Testis (tissue), 3 donors: ENCODE data around the gene MTARC1. TPM values are rescaled to one million over a fixed set of nuclear protein-coding genes. Genes with fewer than 3 reads are reported as not detected.

Experiments used
- DNase-seq: peaks from one replicate; pipeline ENCODE4 v3.0.0-alpha.2; 2019
- H3K27ac ChIP-seq, 2 donors: fragments of 200-600 bp; sonication (generic); one replicate each; pipeline ENCODE4 v1.5.1; 2019
- H3K27me3 ChIP-seq: fragments of 200-600 bp; sonication (generic); one replicate; pipeline ENCODE4 v1.5.1; 2019
- H3K36me3 ChIP-seq: fragments of 200-600 bp; sonication (generic); one replicate; pipeline ENCODE4 v1.5.1; 2017; ENCODE audit warnings: low read depth; ENCODE audit errors: missing control alignments
- H3K4me1 ChIP-seq: fragments of 200-600 bp; sonication (generic); one replicate; pipeline ENCODE4 v1.5.1; 2019
- H3K4me3 ChIP-seq, 2 donors: fragments of 200-600 bp; sonication (generic); one replicate each; pipeline ENCODE4 v1.5.1; 2017 to 2019
- H3K9me3 ChIP-seq: fragments of 200-600 bp; sonication (generic); one replicate; pipeline ENCODE4 v1.5.1; 2017
- POLR2A ChIP-seq: fragments of 450-650 bp; IDR thresholded peaks from one replicate; pipeline ENCODE4 v1.6.1; 2017; ENCODE audit warnings: antibody characterized with exemption, mild to moderate bottlenecking, moderate library complexity
- WGBS, 2 donors: methylation state at CpG; one replicate each; pipeline ENCODE4 v1.1.5; 2018; 5-methylcytosine and 5-hydroxymethylcytosine counted together
- intact Hi-C: fragments of 100-400 bp; cut with DNase I; formaldehyde crosslinking; loops from one replicate; pipeline ENCODE4 v1.15.1; 2023; ENCODE audit warnings: low total_unique reads
- polyA plus RNA-seq: library from polyadenylated mRNA; stranded (reverse); fragments of 350-450 nt; fragmentation: Illumina TruSeq; extraction: RNeasy Lipid Tissue Mini Kit (QIAGEN cat#74804); gene quantifications from one replicate; pipeline ENCODE4 v1.2.3, GENCODE V29; 2014; ENCODE audit warnings: low read depth, low replicate concordance; ENCODE audit not compliant: insufficient read depth
- total RNA-seq, 2 donors: library from RNA; depleted of rRNA; stranded (reverse); fragments of >200 nt; gene quantifications; one replicate each; pipeline ENCODE4 v1.2.3, GENCODE V29; 2016
- TF ChIP-seq, protein P1 (sequence below), 3 experiments: fragments of 450-650 bp in 2 of 3; fragments of 200-600 bp in 1 of 3; sonication (generic) in 1 of 3; IDR thresholded peaks; one replicate each; pipeline ENCODE4 v1.5.1; 2016 to 2019; ENCODE audit warnings: antibody characterized with exemption in 3 of 3, mild to moderate bottlenecking in 2 of 3, moderate library complexity in 1 of 3

MTARC1 gene
- total and polyA plus RNA-seq, 3 donors from 2014 or later: 0.93 to 2.3 (median 1.1) TPM

DNA sequence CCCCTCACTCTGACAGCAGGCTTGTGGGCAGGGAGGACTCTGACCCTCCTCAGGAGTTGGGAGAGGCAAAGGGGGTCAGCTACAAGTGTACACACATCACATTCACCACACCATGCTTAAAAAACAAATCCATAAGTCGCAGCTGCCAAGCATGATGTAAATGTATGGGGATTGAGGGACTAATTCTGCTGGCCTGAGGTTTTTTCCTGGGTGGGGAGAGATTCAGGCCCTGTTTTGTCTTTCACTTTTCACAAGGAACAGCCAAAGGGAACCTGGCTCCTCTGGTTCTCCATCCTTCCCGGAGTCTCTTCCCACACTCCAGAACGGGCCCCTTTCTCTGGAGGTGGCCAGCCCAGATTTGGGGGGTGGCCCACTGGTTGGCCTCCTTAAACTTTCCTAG is 39.9 kb upstream of the MTARC1 start:
- H3K4me3 ChIP-seq: no peak overlapping the region
- H3K27ac ChIP-seq: peak overlapping the region in 1 of 2 donors; percentile 86
- H3K9me3 ChIP-seq: no peaks in the 10 kb centered on the region
- intact Hi-C loops: no loop called here
- 64 to 86% methylated on average over 3 of the region's 3 CpGs for WGBS, 2 donors
- no peaks in the 10 kb centered on the region for H3K36me3 ChIP-seq
- DNase-seq: no peak
- TF ChIP-seq, protein P1, sequence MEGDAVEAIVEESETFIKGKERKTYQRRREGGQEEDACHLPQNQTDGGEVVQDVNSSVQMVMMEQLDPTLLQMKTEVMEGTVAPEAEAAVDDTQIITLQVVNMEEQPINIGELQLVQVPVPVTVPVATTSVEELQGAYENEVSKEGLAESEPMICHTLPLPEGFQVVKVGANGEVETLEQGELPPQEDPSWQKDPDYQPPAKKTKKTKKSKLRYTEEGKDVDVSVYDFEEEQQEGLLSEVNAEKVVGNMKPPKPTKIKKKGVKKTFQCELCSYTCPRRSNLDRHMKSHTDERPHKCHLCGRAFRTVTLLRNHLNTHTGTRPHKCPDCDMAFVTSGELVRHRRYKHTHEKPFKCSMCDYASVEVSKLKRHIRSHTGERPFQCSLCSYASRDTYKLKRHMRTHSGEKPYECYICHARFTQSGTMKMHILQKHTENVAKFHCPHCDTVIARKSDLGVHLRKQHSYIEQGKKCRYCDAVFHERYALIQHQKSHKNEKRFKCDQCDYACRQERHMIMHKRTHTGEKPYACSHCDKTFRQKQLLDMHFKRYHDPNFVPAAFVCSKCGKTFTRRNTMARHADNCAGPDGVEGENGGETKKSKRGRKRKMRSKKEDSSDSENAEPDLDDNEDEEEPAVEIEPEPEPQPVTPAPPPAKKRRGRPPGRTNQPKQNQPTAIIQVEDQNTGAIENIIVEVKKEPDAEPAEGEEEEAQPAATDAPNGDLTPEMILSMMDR (IDR thresholded peaks at IDR 0.05): no peak
- TF ChIP-seq POLR2A: no peak
- H3K4me1 ChIP-seq: peaks cover 23% of the 10 kb centered on the region
- no peaks in the 10 kb centered on the region for H3K27me3 ChIP-seq

DNA sequence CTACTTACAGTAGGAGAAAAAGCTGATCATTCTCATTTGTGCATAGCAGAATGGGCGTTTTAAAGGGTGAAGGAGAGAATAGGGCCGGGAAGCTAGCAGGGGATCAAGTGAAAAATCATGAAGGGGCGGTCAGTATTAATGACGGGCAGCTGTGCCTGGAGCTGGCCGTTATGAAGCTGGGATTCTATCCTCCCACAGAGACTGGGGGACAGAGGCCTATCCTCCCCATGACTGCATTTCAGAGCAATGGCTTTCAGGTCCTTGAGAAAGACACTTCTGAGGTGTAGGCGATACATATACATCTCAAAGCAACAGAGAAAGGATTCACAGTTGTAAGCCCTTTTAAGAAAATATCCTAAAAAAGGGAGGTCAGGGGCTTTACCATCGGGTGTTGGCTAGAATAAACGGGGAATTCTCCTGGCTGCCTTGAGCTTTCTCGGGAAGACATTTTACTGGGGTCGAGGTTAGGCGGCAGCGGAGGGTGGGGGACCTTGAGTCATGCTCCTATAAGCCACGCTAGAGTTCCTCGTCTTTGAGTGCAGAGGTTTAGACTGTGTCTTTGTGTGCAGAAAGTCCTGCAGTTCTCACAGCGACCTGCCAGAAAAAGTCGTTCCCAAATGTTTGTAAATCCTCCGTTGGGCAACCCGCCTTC is 39.1 kb upstream of the MTARC1 start:
- intact Hi-C loops: no loop called here
- H3K4me1 ChIP-seq: peaks cover 30% of the 10 kb centered on the region
- TF ChIP-seq, protein P1 (IDR thresholded peaks at IDR 0.05): peak in 1 of 3 experiments; percentile 19
- no peak for TF ChIP-seq POLR2A

DNA sequence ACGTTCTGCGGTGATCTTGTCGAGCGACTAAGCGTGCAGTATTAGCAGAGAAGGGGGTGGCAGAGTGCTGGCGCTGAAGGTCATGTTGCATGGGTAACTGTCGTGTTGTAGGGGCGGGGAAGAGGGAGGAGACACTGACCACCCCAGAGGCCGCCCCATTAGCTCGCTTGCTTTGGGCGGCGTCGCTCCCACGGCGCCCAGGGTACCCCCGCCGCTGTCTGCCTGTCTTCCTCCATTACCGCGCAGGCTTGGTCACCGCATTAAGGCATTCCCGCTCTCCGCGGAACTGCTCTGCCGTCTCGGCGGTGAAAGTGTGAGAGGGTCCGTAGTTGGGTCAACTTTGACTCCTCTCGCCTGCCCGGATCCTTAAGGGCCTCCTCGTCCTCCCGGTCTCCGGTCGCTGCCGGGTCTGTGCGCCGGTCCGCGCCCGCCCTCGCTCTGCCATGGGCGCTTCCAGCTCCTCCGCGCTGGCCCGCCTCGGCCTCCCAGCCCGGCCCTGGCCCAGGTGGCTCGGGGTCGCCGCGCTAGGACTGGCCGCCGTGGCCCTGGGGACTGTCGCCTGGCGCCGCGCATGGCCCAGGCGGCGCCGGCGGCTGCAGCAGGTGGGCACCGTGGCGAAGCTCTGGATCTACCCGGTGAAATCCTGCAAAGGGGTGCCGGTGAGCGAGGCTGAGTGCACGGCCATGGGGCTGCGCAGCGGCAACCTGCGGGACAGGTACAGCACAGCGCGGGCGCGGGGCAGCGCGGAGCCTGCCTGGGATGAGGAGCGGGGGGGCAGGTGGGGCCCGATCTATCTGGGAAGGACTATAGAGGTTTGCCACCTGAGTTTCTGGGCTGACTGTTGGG is 38.4 kb upstream of the MTARC1 start, which contains the start of gene MTARC2:
Gene MTARC2, plus strand, starts transcription at position 234 of the 846 bp plus-strand sequence. Its CDS starts 210 bp downstream, at position 444.
- peak within 1 kb of the TSS; percentile 86 to 94 for H3K27ac ChIP-seq
- no peak for TF ChIP-seq POLR2A
- TF ChIP-seq, protein P1 (IDR thresholded peaks at IDR 0.05): no peak
- no peaks in the 10 kb centered on the region for H3K27me3 ChIP-seq
- no peaks in the 10 kb centered on the region for H3K9me3 ChIP-seq
- H3K4me3 ChIP-seq: peak within 1 kb of the TSS; percentile 72 to 93
- peaks cover 35% of the 10 kb centered on the region for H3K4me1 ChIP-seq
- 0 to 2% methylated on average over 13 to 74 of the region's 77 CpGs for WGBS, 2 donors
- no peaks in the 10 kb centered on the region for H3K36me3 ChIP-seq
- DNase-seq: peak; percentile 94
- intact Hi-C loops: no loop called here

More for the DNA sequence above, 39.1 kb upstream of the MTARC1 start:
- peak overlapping the region; percentile 72 to 93 for H3K4me3 ChIP-seq
- H3K9me3 ChIP-seq: no peaks in the 10 kb centered on the region
- WGBS, 2 donors: 8 to 9% methylated on average over 18 of the region's 18 CpGs
- no peaks in the 10 kb centered on the region for H3K27me3 ChIP-seq
- DNase-seq: no peak
- peak overlapping the region; percentile 86 to 94 for H3K27ac ChIP-seq
- no peaks in the 10 kb centered on the region for H3K36me3 ChIP-seq

DNA sequence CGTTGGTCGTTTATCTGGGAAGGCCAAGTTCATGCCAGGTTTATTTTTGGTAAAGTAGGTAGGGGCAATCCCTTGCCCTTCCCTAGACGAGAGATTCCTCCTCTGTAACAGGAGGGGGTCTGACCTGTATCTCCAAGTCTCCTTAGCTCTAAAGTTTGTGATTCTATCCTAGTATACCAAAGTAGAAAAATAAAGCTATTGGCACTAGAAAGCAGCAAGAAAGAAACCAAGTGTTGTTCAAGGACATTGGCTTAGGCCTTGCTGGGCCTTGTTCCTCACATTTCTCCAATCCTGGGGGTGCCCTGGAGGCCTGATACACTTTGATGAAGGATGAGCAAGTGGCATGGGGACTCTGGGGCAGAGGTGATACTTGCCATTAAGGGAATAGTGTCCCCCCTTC is 37.8 kb upstream of the MTARC1 start:
- no peaks in the 10 kb centered on the region for H3K27me3 ChIP-seq
- H3K4me1 ChIP-seq: peaks cover 41% of the 10 kb centered on the region
- TF ChIP-seq POLR2A: no peak
- TF ChIP-seq, protein P1 (IDR thresholded peaks at IDR 0.05): no peak
- H3K4me3 ChIP-seq: peak overlapping the region; percentile 72 to 93
- peak overlapping the region; percentile 86 to 94 for H3K27ac ChIP-seq
- 0 to 6% methylated on average over 3 of the region's 3 CpGs for WGBS, 2 donors
- intact Hi-C loops: no loop called here
- DNase-seq: no peak
- no peaks in the 10 kb centered on the region for H3K9me3 ChIP-seq
- no peaks in the 10 kb centered on the region for H3K36me3 ChIP-seq
